ENCODE measurements around the gene TARDBP.
A peak's percentile ranks its signal among the peaks of the same experiment; 100 is the strongest.

GRCh38 chr1:10980094-10980577, 32.3 kb upstream of the TARDBP start:
- TF ChIP-seq POLR2AphosphoS5 (IDR thresholded peaks at IDR 0.05) = peak in 2 of 3 donors; percentile 7
- TF ChIP-seq POLR2A (IDR thresholded peaks at IDR 0.05) = no peak
